HepG2 (cell line): ENCODE measurements around the gene DCST2. TPM values are rescaled to one million over a fixed set of nuclear protein-coding genes. Genes with fewer than 3 reads are reported as not detected.
A peak's percentile ranks its signal among the peaks of the same experiment; 100 is the strongest.

ENCODE experiments used
- ATAC-seq: fragments of 200-7000 bp; cut with Tn5 transposase; 3 replicates; pipeline ENCODE4 v1.9.1; 2020; ENCODE audit warnings: mild to moderate bottlenecking, moderate library complexity
- BruUV-seq: library from RNA; stranded (reverse); fragments of 400-500 nt; replicated peaks from 2 replicates; lab custom pipeline; 2021; lab: Mats Ljungman, UMichigan
- CTCF ChIA-PET: fragments of 300-600 bp; formaldehyde crosslinking; extraction: SDS; loops from one replicate; lab custom pipeline; 2021; ENCODE audit warnings: low total read pairs, inconsistent platforms, low intra/inter-chr PET ratio; lab: Yijun Ruan, JAX
- POLR2A ChIA-PET: fragments of 350-600 bp; sonication (Branson Sonifier 250); formaldehyde crosslinking; loops from one replicate; lab custom pipeline; 2020; ENCODE audit warnings: antibody characterized with exemption, inconsistent platforms; lab: Yijun Ruan, JAX
- DNase-seq: peaks from one replicate; pipeline ENCODE4 v3.0.0-alpha.2; 2015; ENCODE audit warnings: low spot score
- FAIRE-seq: peaks from 3 replicates; lab custom pipeline; 2011; peaks lifted over from hg19 to GRCh38; lab: Jason Lieb, UNC
- H2AFZ ChIP-seq: one replicate; pipeline ENCODE4 v1.6.1; 2011; ENCODE audit warnings: low read length, inconsistent platforms
- H3K27ac ChIP-seq: fragments of 300-600 bp; 3 replicates; pipeline ENCODE4 v1.8.0; 2011; ENCODE audit warnings: mixed run types, mild to moderate bottlenecking, mixed read lengths, low read length, inconsistent platforms; ENCODE audit not compliant: insufficient read depth; ENCODE audit errors: extremely low read length
- H3K27me3 ChIP-seq, 2 experiments: fragments of 200-600 bp in 1 of 2; 2 replicates in 1 of 2; 3 replicates in 1 of 2; pipeline versions ENCODE4 v1.6.0 to v1.8.0; 2011; ENCODE audit warnings: low read length in 2 of 2, mild to moderate bottlenecking in 2 of 2, moderate library complexity in 2 of 2, inconsistent platforms in 1 of 2; ENCODE audit not compliant: insufficient read depth in 2 of 2, control insufficient read depth in 1 of 2
- H3K36me3 ChIP-seq, 2 experiments: fragments of 200-600 bp in 1 of 2; replicated peaks in 1 of 2; 2 replicates in 1 of 2; 3 replicates in 1 of 2; pipeline versions ENCODE4 v1.5.1 to v1.8.0; 2011; ENCODE audit warnings: low read length in 2 of 2, inconsistent platforms in 1 of 2; ENCODE audit not compliant: insufficient read depth in 2 of 2, control insufficient read depth in 1 of 2
- H3K4me1 ChIP-seq: 2 replicates; pipeline ENCODE4 v1.5.1; 2012; ENCODE audit warnings: low read length, inconsistent platforms; ENCODE audit not compliant: insufficient read depth
- H3K4me2 ChIP-seq: 2 replicates; pipeline ENCODE4 v1.6.0; 2011; ENCODE audit warnings: low read depth, low read length, inconsistent platforms
- H3K4me3 ChIP-seq, 3 experiments: fragments of 200-600 bp in 1 of 3; sonication (generic), shearing (Covaris generic) in 1 of 3; replicated peaks in 1 of 3; 2 replicates each; pipeline ENCODE4 v1.5.1; 2011 to 2016; ENCODE audit warnings: low read length in 3 of 3, inconsistent platforms in 2 of 3, low read depth in 2 of 3, mild to moderate bottlenecking in 2 of 3, control low read depth in 1 of 3, mixed read lengths in 1 of 3; ENCODE audit not compliant: insufficient read depth in 1 of 3
- H3K79me2 ChIP-seq: one replicate; pipeline ENCODE4 v1.6.1; 2011; ENCODE audit warnings: low read length, inconsistent platforms; ENCODE audit not compliant: insufficient read depth
- H3K9ac ChIP-seq: 2 replicates; pipeline ENCODE4 v1.6.0; 2011; ENCODE audit warnings: mild to moderate bottlenecking, low read depth, low read length, inconsistent platforms; ENCODE audit not compliant: insufficient read depth
- H3K9me3 ChIP-seq: 2 replicates; pipeline ENCODE4 v1.5.1; 2012; ENCODE audit warnings: mild to moderate bottlenecking, low read length
- H4K20me1 ChIP-seq: 2 replicates; pipeline ENCODE4 v1.6.0; 2011; ENCODE audit warnings: inconsistent platforms, mild to moderate bottlenecking, low read length, moderate library complexity; ENCODE audit not compliant: insufficient read depth
- AGO2 ChIP-seq: fragments of 200-400 bp; formaldehyde crosslinking; optimal IDR thresholded peaks from 2 replicates; pipeline ENCODE3; 2017; ENCODE audit warnings: mild to moderate bottlenecking, low read depth, low read length, moderate library complexity
- ASH2L ChIP-seq: fragments of 300-600, 200-600 bp; sonication (generic); IDR thresholded peaks from 2 replicates; pipeline ENCODE4 v1.7.0; 2017; ENCODE audit warnings: low read depth, mild to moderate bottlenecking, moderate library complexity, mixed read lengths, low read length; ENCODE audit not compliant: insufficient read length
- FOXC1 ChIP-seq: sonication (generic); formaldehyde crosslinking; IDR thresholded peaks from 2 replicates; pipeline ENCODE4 v1.8.0; 2022; ENCODE audit warnings: mild to moderate bottlenecking, missing genetic modification reagents, borderline replicate concordance
- HNRNPL ChIP-seq: fragments of 200-400 bp; formaldehyde crosslinking; IDR thresholded peaks from 2 replicates; pipeline ENCODE4 v1.6.1; 2017; ENCODE audit warnings: mild to moderate bottlenecking, low read depth, low read length
- MAF1 ChIP-seq: sonication (generic); formaldehyde crosslinking; IDR thresholded peaks from 2 replicates; pipeline ENCODE4 v1.5.0; 2020; ENCODE audit warnings: missing genetic modification reagents, borderline replicate concordance
- NAIF1 ChIP-seq: sonication (generic); formaldehyde crosslinking; IDR thresholded peaks from 2 replicates; pipeline ENCODE4 v1.5.0; 2020; ENCODE audit warnings: mild to moderate bottlenecking, missing genetic modification reagents, borderline replicate concordance
- NFKB2 ChIP-seq: sonication (generic); formaldehyde crosslinking; IDR thresholded peaks from 2 replicates; pipeline ENCODE4 v1.4.0; 2020; ENCODE audit warnings: missing genetic modification reagents, borderline replicate concordance
- RBFOX2 ChIP-seq: fragments of 200-400 bp; formaldehyde crosslinking; IDR thresholded peaks from 2 replicates; pipeline ENCODE4 v1.6.1; 2017; ENCODE audit warnings: low read depth, mild to moderate bottlenecking, low read length
- RCOR2 ChIP-seq: IDR thresholded peaks from 2 replicates; pipeline ENCODE4 v1.6.1; 2016; ENCODE audit warnings: missing biosample characterization, missing genetic modification reagents
- TOE1 ChIP-seq: sonication (generic); formaldehyde crosslinking; IDR thresholded peaks from 2 replicates; pipeline ENCODE4 v1.4.0; 2020; ENCODE audit warnings: mild to moderate bottlenecking, missing genetic modification reagents
- ZFY ChIP-seq: sonication (generic); formaldehyde crosslinking; IDR thresholded peaks from 2 replicates; pipeline ENCODE4 v1.4.0; 2020; ENCODE audit warnings: missing genetic modification reagents
- WGBS: methylation state at CpG from one replicate; pipeline ENCODE4 v1.1.6; 2017; ENCODE audit warnings: low lambda C conversion rate; 5-methylcytosine and 5-hydroxymethylcytosine counted together
- in situ Hi-C: cut with HindIII; loops from 2 replicates; pipeline ENCODE4 v1.10.0; 2017; ENCODE audit warnings: low pct_unique_long_range_greater_than_20kb; ENCODE audit not compliant: extremely low pct_ligation_motif_present
- intact Hi-C: fragments of 100-400 bp; cut with micrococcal nuclease; formaldehyde crosslinking; loops from one replicate; pipeline ENCODE4 v1.10.0; 2022; ENCODE audit not compliant: unreplicated experiment
- polyA plus RNA-seq, 8 experiments: library from polyadenylated mRNA; depleted of rRNA in 3 of 8; stranded (reverse) in 7 of 8; unstranded in 1 of 8; fragments of >200 nt; fragmentation: Illumina TruSeq in 4 of 8; extraction: Trizol in 4 of 8; gene quantifications; 2 replicates each; pipeline versions ENCODE4 v1.2.1 to v1.2.3, GENCODE V29; 2011 to 2016; ENCODE audit warnings: low read depth in 4 of 8, missing spikeins in 1 of 8, mixed read lengths in 1 of 8; ENCODE audit not compliant: insufficient read depth in 1 of 8
- total RNA-seq, 5 experiments: library from RNA; depleted of rRNA; stranded (reverse); fragments of >200 nt; fragmentation: Illumina TruSeq; extraction: Trizol; gene quantifications; 2 replicates each; pipeline ENCODE4 v1.2.3, GENCODE V29; 2016; ENCODE audit warnings: low read depth in 1 of 5

The DCST2 gene
- total and polyA plus RNA-seq, 2 of the 13 experiments (the other 11 are each of a cell fraction or from before 2014, with no cell fraction given) = 0.74 TPM; not detected in 1

GRCh38 chr1:155017041-155017945 lies 16.3 kb downstream of the DCST2 start (continued):
- 0 out of 2 replicates have a peak, but pooled peaks have one; percentile 63 for TF ChIP-seq NAIF1 (CRISPR knock-in tag)
- TF ChIP-seq MAF1 (CRISPR knock-in tag) = peak; percentile 55; the same call in 1 of the 2 replicates

- Histone ChIP-seq H3K79me2 (peaks cover 2% of the 10 kb centered on the region), H3K4me2 (no peak overlapping the region), H3K4me1 (peaks cover 47% of the 10 kb centered on the region), H4K20me1 (peaks cover 8% of the 10 kb centered on the region; the same call in 1 of the 2 replicates), H2AFZ (no peak overlapping the region), H3K4me3 (no peak overlapping the region)
- BruUV-seq = TSS peak; percentile 32
- POLR2A ChIA-PET = interaction anchor here (0.8 to 8.2 kb wide), 8 partner anchors 14 to 110 kb away, joined by 3 to 90 read pairs (median 11); partner anchors contain the start of genes FLAD1, PBXIP1 and ZBTB7B
- no peak for ATAC-seq
- no peak for DNase-seq
- no peak for TF ChIP-seq TOE1 (CRISPR knock-in tag)
- TF ChIP-seq NFKB2 (CRISPR knock-in tag) = 0 out of 2 replicates have a peak, but pooled peaks have one; percentile 29
- 0 out of 2 replicates have a peak, but pooled peaks have one; percentile 17 for TF ChIP-seq ZFY
- no peak for TF ChIP-seq ASH2L
- no peak for TF ChIP-seq RCOR2 (CRISPR knock-in tag)
- peak; percentile 45 for TF ChIP-seq AGO2
- TF ChIP-seq HNRNPL = peak; percentile 78; the same call in 1 of the 2 replicates
- no peak for TF ChIP-seq FOXC1
- peak; percentile 60; the same call in 1 of the 2 replicates for TF ChIP-seq RBFOX2
- TF ChIP-seq, all 625 proteins: peak for 5
- Histone ChIP-seq H3K36me3 (peaks cover 8 to 27% of the 10 kb centered on the region in 2 experiments; a peak in 4 of 5 replicates), H3K9ac (no peak overlapping the region), H3K9me3 (no peaks in the 10 kb centered on the region), H3K27ac (peak overlapping the region; percentile 74), H3K27me3 (no peaks in the 10 kb centered on the region)
- CTCF ChIA-PET = interaction anchor here (1.6 to 2.8 kb wide), 8 partner anchors 12 to 110 kb away, joined by 5 to 54 read pairs (median 10); partner anchors contain the start of genes LENEP, PYGO2 and ZBTB7B
- WGBS = 96% methylated on average over 21 of the region's 26 CpGs
- intact Hi-C loops = no loop called here
- in situ Hi-C loops = no loop called here
- FAIRE-seq = no peak
These were observed 17.2 kb downstream of the DCST2 start for GRCh38 chr1:155016231-155016831.
